Type B pancreatic cell (in vitro differentiated cells): ENCODE data around the gene PRMT7. TPM values are rescaled to one million over a fixed set of nuclear protein-coding genes. Genes with fewer than 3 reads are reported as not detected.

Experiments
- DNase-seq: peaks from one replicate; pipeline ENCODE4 v3.0.0; 2021; ENCODE audit warnings: mixed read lengths; ENCODE audit not compliant: unreplicated experiment; ENCODE audit errors: extremely low spot score
- H3K27ac Mint-ChIP-seq: 2 replicates; pipeline ENCODE4 v1.8.0; 2021; ENCODE audit warnings: mild to moderate bottlenecking, mixed read lengths
- H3K27me3 Mint-ChIP-seq: 2 replicates; pipeline ENCODE4 v1.8.0; 2021; ENCODE audit warnings: mixed read lengths
- H3K36me3 Mint-ChIP-seq: 2 replicates; pipeline ENCODE4 v1.8.0; 2021; ENCODE audit warnings: mixed read lengths
- H3K4me1 Mint-ChIP-seq: one replicate; pipeline ENCODE4 v1.8.0; 2021; ENCODE audit warnings: mixed read lengths; ENCODE audit not compliant: unreplicated experiment
- H3K4me3 Mint-ChIP-seq: 2 replicates; pipeline ENCODE4 v1.8.0; 2021; ENCODE audit warnings: mild to moderate bottlenecking, mixed read lengths
- H3K9me3 Mint-ChIP-seq: 2 replicates; pipeline ENCODE4 v1.8.0; 2021; ENCODE audit warnings: mixed read lengths
- total RNA-seq: library from RNA; stranded (reverse); gene quantifications from 2 replicates; pipeline ENCODE4 v1.2.1, GENCODE V29; 2021; ENCODE audit warnings: low replicate concordance
- TF ChIP-seq, protein P1 (sequence below): fragments of 200-600 bp; sonication (generic); conservative IDR thresholded peaks from 2 replicates; pipeline ENCODE4 v1.5.0; 2021; ENCODE audit warnings: antibody characterized with exemption, mild to moderate bottlenecking

PRMT7 gene
- total RNA-seq, 1 donor from 2014 or later, result 66.9 TPM

DNA sequence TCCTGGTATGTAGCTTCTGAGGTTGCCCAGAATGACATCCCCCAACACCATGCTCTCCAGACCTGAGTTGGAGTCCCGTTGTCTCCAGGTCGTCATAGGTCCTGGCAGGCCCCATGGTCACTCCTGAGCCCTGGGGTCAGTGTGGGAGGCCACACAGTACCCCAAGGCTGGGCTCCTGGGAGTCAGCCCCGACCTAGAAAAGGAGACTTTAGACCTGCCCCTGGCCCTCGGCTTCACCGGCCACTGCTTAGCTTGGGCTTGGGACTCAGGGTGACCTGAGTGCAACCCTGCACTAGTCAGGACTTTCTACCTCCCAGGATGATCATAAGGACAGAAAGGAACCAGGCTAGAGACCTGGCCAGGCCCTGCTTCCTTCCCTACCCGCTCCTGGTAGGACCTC lies 65.8 kb downstream of the PRMT7 start:
- H3K4me1 Mint-ChIP-seq, result peaks cover 10% of the 10 kb centered on the region
- no peaks in the 10 kb centered on the region for H3K36me3 Mint-ChIP-seq
- no peaks in the 10 kb centered on the region for H3K9me3 Mint-ChIP-seq
- H3K4me3 Mint-ChIP-seq, result no peak overlapping the region
- no peak for DNase-seq
- H3K27ac Mint-ChIP-seq, result no peak overlapping the region
- TF ChIP-seq, protein P1, sequence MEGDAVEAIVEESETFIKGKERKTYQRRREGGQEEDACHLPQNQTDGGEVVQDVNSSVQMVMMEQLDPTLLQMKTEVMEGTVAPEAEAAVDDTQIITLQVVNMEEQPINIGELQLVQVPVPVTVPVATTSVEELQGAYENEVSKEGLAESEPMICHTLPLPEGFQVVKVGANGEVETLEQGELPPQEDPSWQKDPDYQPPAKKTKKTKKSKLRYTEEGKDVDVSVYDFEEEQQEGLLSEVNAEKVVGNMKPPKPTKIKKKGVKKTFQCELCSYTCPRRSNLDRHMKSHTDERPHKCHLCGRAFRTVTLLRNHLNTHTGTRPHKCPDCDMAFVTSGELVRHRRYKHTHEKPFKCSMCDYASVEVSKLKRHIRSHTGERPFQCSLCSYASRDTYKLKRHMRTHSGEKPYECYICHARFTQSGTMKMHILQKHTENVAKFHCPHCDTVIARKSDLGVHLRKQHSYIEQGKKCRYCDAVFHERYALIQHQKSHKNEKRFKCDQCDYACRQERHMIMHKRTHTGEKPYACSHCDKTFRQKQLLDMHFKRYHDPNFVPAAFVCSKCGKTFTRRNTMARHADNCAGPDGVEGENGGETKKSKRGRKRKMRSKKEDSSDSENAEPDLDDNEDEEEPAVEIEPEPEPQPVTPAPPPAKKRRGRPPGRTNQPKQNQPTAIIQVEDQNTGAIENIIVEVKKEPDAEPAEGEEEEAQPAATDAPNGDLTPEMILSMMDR, result no peak
- no peaks in the 10 kb centered on the region for H3K27me3 Mint-ChIP-seq

DNA sequence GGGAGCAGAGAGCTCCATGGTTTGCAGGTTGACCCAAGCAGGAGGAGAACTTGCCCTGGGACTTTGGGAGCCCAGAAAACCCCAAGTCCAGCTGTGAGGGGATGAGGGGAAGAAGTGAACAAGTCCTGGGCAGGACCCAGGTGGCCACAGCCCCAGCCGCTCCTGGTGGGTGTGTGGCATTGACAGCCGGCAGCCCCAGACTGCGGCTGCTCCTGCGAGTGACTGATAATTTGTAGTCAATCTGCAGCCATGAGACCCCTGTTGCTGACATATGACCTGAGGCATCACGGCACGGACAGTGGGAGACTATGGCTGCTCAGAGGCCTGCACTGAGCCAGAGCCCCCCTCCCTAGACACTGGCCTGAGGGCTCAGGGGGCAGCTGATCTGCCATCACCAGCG lies 66.4 kb downstream of the PRMT7 start:
- no peak for DNase-seq
- Mint-ChIP-seq H3K4me3 (no peak overlapping the region), H3K27me3 (no peaks in the 10 kb centered on the region), H3K36me3 (no peaks in the 10 kb centered on the region), H3K27ac (no peak overlapping the region), H3K4me1 (peaks cover 14% of the 10 kb centered on the region), H3K9me3 (no peaks in the 10 kb centered on the region)
- TF ChIP-seq, protein P1, result no peak

DNA sequence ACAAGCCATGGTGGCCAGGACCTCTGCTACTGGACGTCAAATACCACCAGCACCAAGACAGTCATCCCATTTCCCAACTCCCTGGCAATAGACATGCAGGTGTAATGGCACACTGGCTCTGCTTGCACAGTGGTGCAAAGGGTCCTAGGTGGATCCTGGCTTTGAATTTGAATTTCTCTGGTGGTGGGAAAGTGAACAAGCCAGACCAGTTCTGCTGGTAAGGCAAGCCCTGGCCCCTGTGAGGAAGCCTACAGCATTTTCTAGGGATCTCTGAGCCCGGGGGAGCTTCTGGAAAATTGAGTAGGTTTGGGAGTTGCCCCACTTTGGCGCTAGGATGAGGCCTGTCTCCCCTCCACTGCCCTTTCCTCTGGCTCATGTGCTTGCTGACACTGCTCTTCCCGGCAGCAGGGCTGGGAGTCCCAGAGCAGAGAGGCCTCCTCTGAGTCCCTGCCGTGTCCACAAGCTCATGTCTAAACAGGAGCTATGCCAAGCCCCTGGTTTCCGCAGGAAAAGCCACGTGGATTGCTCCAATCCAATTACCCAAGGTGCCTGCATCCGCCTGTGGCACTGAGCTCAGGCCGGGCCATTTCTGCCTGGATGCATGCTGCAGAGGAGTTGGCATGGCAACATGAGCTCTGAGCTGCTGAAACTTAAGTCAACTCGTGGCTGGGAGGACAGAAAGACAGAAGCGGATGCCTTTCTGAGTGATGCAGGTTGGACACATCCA lies 67.0 kb downstream of the PRMT7 start:
- Mint-ChIP-seq H3K4me1 (peaks cover 14% of the 10 kb centered on the region), H3K27ac (no peak overlapping the region), H3K27me3 (no peaks in the 10 kb centered on the region), H3K36me3 (no peaks in the 10 kb centered on the region), H3K4me3 (no peak overlapping the region), H3K9me3 (no peaks in the 10 kb centered on the region)
- TF ChIP-seq, protein P1, result no peak
- DNase-seq, result no peak

DNA sequence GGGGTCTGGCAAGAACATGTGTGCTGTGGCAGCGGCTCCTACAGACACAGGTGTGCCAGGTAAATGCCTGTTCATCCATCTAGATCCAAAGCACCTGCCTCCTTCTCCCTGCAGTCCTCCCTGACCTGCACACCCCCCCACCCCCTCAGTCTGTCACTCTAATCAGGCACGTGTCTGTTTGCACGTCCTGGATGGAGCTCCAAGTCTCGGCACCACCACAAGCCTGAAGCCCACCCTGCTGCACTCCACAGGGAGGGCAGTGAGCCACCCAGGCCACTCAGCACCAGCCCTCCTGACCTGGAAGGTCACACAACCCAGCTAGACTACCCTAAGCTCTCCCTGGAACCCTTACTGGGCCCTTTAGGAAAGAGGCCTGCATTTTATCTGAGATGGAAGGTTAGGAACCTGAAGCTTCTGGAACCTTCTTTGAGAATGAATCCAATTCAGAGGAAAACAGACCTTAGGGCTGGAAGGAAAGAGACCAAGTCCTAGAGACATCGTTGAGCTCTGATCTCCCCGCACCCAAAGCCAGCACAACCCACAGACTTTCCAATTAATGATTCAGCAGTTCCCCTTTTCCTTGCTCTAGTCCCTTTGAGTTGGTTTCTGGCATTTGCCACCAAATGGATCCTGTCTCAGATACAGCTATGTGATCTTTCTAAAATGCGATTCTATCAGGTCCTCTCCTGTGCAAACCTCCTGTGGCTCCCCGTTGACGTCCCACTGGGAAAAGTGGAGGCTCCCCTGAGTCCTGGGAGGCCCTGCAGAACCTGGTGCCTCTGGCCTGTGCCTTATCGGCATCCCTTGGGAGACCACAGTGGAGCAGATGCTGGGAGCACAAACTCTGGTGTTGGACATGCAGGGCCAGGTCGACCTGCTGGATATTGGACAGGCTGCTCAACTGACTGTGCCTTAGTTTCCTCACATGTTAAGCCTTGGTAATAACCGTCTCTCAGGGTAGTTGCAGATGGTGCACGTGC lies 67.9 kb downstream of the PRMT7 start:
- TF ChIP-seq, protein P1, result no peak
- H3K9me3 Mint-ChIP-seq, result no peaks in the 10 kb centered on the region
- H3K27ac Mint-ChIP-seq, result no peak overlapping the region
- H3K36me3 Mint-ChIP-seq, result no peaks in the 10 kb centered on the region
- H3K27me3 Mint-ChIP-seq, result no peaks in the 10 kb centered on the region
- no peak overlapping the region for H3K4me3 Mint-ChIP-seq
- peaks cover 14% of the 10 kb centered on the region for H3K4me1 Mint-ChIP-seq
- DNase-seq, result no peak

GRCh38 chr16:68379472-68380347 lies 68.9 kb downstream of the PRMT7 start:
- Mint-ChIP-seq H3K36me3 (no peaks in the 10 kb centered on the region), H3K9me3 (no peaks in the 10 kb centered on the region), H3K27ac (no peak overlapping the region), H3K27me3 (no peaks in the 10 kb centered on the region), H3K4me3 (no peak overlapping the region), H3K4me1 (peaks cover 24% of the 10 kb centered on the region)
- TF ChIP-seq, protein P1, result no peak
- no peak for DNase-seq
